ENCODE data around the gene BTBD2.
"Not testable (repeated sequence)": the region's sequence is repeated elsewhere in the genome, so short reads cannot be mapped to it uniquely, and the experiment has no call there.

Gene BTBD2

DNA sequence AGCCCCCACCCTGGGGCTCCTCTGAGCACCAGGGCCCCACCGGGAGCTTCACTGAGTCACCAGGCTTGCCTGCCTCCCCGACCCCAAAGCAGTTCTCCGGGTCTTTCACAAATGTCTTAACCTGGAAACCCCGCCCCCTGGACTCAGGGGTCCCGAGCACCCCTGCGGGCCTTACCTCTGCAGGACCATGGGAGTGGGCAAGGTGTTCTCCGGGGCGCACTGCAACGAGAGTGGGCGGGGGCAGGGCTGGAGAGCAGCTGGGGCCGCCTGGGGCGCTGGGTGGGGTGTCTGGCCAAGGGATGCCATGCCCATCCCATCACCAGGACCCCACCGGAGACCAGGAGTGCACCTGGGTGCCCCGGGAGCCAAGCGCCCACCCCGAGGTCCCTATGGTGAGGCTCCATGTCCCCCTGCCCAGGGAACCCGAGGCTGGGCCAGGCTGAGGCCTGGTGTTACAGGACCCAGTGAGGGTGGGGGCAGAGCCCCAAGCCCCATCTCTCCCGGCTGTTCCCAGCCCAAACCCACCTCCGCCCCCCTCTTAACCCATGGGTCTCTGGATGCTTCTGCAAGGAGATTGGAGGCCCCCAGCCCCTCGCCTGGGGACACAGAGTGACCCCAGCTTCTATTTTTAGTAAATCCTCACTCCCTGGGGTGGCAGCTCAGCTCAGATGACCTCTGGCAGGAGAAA is 24.6 kb upstream of the BTBD2 start:
- no peak for ATAC-seq
- DNase-seq = no peak

DNA sequence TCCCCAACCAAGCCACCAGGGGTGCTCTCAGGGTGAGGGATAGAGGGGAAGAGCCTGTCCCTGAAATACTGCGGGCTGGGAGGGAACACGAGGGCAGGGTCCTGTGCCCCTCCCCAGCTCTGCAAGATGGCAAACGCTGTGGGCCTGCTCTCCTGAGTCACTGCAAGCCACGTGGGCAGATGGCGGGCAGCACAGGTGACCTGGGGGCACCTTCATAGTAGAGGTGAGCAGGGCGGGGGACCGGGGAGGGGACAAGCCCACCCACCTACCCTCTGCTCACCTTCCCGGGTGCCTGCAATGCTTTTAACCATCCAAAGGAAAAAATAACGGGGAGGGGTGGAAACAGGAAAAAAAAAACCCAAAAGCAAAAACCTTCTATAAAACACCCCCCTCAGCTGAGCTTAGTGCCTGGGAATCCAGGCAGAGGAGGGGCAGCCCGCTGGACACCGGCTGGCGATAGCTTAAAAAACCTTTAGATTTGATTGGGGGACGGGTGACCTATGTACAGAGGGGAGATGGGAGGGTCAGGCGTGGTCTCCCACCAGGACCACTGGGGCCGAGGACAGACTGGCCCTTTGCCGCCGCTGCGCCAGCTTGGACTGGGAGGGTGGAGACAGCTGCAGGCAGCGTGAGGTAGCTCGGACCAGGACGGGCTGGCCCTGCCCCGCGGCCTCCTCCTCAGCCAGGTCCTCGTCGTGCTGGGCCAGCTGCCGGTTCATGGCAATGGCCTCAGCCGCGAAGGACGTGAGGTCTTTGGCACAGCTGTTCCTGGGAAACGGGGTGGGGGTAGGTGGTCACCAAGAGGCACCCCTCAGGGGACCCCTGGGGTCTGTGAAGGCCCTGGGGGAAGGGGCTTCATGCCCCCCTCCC is 23.8 kb upstream of the BTBD2 start:
- no peak for DNase-seq
- no peak for ATAC-seq

DNA sequence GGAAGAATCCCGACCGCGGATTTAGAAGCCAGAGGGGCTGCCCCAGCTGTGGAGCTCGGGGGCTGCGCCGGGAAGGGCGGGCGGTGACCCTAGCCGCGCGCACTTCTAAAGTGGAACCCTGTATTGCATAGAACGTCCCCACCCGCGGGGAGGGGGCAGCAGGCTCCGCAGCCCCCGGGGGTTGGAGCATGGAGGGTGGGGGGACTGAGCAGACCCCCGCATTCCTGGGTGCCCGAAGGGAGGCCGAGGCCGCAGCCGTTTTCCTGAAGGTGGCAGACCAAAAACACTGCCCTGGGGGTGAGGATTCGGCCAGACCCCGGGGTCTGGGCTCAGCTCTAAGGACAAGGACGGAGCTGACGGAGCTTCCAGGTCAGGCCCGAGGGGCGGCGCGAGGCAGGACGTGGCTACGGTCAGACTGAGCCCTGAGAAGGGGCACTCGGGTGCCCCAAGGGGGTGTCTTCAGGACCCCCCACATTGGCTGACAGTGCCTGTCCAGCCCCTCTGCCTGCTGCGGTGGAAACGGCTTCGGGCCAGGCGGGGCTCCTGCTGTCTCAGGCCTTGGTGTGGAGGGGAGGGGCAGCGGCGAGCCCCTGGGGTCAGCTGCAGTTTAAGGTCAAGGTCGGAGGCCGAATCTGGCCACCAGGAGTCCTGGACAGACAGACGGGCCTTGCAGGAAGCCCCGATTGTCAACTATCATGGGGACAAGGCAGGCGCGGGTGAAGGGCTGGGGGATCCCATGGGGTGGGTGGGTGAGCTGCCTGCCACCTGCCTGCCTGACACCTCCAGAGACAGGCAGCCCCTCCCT is 23.0 kb upstream of the BTBD2 start:
- no peak for ATAC-seq

DNA sequence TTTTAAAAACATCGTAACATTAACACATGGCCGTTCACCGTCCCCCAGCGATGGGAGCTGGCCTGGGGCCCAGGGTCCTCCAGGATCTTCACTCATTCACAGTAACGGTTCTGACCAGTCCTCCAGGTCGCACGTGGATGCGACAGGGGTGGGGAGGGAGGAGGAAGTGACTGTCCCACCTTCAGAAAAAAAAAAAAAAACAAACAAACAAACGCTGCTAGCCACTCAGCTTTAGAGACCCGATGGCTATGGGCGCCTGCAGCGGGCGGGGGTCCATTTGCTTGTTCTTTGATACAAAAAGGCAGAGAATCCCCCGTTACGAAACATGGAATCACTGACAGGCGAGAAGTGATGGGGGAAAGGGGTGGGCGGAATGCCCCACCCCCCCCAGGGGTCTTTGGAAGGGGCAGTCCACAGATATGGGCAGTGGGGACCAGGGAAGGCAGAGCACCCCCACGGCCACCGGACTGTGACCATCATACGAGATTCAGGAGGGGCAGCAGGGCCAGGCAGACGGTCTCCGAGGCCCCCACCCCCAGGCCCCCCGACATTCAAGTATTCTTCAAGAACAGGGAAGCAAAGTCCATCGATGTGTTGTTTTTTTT is 22.2 kb upstream of the BTBD2 start:
- no peak for ATAC-seq
- DNase-seq = no peak

More for the DNA sequence above, 23.0 kb upstream of the BTBD2 start:
- DNase-seq = no peak

DNA sequence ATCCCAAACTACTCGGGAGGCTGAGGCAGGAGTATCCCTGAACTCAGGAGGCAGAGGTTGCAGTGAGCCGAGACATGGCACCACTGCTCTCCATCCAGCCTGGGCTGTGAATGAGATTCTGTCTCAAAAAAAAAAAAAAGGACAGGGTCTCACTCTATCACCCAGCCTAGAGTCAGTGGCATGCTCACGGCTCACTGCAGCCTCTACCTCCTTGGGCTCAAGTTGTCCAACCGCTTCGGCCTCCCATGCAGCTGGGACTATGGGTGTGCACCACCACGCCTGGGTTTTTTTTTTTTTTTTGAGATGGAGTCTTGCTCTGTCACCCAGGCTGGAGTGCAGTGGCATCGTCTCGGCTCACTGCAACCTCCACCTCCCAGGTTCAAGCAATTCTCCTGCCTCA is 20.9 kb upstream of the BTBD2 start:
- no peak for DNase-seq
- ATAC-seq = no peak

DNA sequence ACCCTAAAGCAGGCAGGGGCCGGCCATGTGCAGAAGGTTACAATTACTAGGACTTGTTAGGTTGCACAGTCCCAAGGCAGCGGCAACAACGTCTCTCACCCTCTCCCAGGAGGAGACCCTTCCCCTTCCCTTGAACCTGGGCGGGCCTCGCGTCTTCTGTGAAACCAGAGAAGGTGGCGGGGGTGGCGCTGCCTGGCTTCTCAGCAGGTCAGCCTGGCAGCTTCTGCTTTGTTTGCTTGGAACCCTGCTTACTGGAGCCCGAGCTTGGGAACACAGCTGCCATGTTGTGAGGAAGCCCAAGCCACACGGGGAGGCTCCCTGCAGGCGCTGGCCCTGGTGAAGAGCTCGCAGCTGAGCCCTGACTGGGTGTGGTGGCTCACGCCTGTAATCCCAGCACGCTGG is 20.1 kb upstream of the BTBD2 start:
- ATAC-seq (no peak), DNase-seq (no peak)

DNA sequence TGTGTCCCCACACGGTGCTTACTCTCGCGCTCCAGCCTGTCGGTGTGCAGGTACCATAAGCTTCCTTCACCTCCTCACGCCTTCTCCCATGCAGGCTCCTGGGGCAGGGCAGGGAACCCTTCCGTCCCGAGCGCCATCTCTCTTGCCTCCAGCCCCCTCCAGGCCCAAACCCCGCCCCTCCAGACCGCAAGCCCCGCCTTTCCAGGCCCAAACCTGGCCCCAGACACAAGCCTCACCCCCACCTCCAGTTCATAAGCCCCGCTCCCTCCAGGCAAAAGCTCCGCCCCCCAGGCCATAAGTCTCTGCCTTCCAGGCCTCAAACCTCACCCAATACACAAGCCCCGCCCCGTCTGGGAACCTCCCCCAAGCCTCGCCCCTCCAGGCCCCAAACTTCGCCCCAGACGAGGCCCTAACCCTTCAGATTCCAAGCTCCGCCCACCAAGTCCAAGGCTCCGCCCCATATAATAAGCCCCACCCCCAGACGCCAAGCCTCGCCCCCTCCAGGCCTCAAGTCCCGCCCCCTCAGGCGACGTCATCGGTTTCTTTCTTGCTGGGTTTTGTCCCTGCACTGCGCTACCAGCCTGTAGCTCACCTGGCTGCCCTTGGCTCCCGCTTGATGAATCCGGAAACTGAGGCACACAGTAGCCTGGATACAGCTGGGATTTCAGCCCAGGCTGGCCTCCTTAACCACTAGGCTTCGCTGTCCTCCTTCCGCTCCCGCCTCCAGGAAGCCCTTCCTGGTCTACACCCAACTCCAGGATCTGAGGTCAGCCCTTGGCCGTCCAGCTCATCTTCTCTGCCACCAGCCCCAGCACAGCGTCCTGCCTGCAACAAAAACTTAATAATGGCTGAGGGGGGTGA is 19.4 kb upstream of the BTBD2 start:
- peak; percentile 76 for DNase-seq
- ATAC-seq = peak; percentile 45

DNA sequence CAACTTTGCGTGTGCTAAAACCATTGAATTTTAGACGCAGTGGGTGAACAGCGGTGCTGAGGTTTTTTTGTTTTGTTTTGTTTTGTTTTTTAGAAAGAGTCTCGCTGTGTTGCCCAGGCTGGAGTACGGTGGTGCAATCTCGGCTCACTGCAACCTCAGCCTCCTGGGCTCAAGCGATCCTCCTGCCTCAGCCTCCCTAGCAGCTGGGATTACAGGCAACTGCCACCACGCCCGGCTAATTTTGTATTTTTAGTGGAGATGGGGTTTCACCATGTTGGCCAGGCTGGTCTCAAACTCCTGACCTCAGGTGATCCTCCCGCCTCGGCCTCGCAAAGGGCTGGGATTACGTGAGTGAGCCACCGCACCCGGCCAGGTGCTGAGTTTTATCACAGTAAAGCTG is 18.7 kb upstream of the BTBD2 start:
- DNase-seq, ATAC-seq: not testable (repeated sequence)

DNA sequence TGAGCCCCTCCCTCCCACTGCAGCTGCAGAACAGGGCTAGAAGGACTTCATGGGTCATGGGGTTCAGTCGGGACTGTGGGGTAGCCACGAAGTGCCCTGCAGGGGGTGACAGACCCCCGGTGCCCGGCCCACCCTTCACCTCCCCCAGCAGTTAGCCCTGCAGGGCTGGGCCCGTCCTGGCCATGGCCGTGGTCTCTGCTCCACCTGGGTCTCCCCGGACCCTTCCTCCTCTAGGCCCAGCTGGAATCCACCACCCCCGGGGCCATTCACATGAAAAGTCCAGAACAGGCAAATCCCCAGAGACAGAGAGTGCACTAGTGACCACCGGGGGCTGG is 18.3 kb upstream of the BTBD2 start:
- ATAC-seq (no peak), DNase-seq (no peak)

DNA sequence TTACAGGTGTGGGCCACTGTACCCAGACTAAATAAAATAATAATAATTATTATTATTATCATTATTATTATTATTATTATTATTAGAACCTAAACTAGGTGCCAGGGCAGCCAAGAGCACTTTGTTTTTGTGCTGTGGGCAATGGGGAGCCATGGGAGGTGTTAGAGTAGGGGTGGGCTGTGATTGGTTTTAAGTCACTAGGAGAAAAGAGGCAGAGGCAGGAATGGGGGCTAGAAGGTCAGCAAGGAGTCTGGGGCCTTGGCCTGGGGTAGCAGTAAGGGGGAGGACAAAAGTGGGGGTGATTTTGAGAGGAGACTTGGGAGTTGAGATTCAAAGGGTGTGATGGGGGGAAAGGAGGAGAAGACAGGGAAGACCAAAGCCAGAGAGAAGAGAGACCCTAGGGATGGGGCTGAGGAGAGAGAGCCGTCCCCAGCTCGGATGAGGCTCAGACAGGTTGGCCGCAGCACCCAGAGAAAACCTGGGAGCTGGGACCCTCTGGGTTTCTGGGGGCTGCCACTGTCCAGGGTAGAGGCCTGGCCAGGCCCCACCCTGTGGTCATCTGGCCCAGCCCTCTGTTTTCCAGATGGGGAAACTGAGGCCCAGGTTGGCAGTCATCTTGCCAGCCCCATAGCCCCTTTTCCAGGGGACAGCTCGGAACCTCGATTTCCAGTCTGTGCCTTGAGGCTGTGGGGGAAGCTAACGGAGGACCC is 17.8 kb upstream of the BTBD2 start:
- DNase-seq (no peak), ATAC-seq (no peak)

DNA sequence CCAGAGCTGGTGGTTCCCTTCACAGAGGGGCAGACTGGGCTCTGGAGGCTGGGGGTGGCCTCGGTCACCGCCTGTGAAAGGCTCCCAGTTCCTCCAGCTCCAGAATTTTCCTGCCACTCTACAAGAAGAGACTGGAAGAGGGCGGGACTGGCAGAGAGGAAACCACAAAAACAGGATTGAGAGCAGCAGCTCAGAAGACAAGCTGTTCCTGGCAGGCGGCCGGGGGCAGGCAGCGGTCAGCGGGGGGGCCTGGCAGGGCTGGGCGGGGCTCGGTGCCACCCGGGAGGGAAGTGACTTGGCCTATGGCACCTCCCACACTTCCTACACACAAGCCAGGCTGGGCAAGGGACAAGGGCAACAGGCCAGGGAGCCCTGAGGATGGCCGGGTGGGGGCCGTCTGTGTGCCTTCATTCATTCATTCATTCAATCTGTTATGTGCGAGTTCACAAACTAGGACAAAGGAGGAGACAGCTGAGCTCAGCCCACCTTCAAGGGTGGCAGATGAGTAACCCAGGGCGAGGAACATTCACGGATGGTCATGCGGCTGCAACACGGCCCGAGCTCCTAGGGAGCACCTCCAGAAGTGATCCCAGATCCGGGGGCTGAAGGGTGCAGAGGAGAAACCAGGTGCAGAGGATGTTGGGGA is 16.9 kb upstream of the BTBD2 start:
- DNase-seq (peak; percentile 61), ATAC-seq (peak; percentile 47)

DNA sequence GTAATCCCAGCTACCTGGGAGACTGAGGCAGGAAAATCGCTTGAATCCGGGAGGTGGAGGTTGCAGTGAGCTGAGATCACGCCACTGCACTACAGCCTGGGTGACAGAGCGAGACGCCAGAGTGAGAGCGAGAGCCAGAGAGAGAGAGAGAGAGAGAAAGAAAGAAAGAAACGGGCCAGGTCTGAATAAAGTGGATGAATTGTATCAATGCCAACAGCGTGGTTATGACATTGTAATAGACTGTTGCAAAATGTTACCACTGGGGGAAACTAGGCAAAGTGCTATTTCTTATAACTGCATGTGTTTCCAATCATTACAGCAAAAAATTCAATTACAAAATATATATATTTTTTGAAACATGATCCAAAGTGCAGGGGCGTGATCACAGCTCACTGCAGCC is 11.8 kb upstream of the BTBD2 start:
- ATAC-seq (no peak), DNase-seq (no peak)

DNA sequence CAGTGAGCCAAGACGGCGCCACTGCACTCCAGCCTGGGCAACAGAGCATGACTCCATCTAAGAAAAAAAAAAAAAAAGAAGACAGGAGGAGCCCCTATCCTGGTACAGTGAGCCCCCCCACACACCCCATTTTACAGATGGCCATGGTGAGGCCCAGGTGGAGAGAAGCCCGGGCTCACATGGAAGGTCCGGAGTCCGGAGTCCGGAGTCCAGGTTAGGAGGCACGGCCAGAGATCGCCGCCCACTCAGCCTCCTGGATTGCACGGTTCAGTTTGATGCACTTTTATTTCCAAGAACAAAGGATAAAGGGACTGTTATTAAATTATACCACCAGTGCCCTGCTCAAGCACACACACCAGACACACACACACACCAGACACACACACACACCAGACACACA is 11.3 kb upstream of the BTBD2 start:
- DNase-seq (no peak), ATAC-seq (no peak)

DNA sequence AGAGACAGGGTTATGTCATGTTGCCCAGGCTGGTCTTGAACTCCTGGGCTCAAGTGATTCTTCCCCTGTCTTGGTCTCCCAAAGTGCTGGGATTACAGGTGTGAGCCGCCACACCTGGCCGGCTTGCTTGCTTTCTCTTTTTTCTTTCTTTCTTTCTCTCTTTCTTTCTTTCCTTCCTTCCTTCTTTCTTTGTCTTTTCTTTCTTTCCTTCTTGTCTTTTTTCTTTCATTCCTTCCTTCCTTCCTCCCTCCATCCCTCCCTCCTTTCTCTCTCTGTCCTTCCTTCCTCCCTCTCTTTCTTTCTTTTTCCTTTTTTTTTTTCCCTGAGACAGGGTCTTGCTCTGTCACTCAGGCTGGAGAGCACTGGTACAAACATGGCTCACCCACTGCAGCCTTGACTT is 6.8 kb upstream of the BTBD2 start:
- DNase-seq (no peak), ATAC-seq (no peak)

DNA sequence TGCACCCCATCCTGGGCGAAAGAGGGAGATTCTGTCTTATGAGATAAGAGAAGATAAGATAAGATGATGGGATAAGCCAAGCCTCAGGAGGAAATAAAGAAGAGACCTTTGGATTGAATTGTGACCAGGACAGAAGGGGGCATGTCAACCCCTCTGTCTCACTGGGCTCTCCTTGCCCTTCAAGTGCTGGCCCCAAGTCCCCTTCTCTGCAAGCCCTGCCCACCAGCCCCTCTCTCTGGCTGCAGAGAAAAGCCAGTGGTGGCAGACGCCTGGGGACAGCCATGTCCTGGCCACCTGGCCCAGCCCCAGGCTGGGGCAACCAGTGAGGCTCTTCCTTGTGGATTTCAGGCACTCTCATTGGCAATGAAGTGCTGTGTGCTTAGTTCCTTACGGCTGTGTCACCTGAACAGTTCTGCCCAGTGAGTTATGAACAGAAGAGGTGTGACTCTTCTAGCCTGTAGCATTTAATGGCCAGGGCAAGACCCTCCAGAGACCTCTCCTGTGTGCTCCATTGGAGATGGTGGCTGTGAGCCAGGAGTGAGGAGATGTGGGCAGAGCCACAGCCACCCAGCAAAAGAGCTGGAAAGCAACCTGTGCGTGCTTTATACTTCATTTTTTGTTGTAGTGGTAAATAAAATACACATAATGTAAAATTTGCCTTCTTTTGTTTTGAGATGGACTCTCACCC is 6.1 kb upstream of the BTBD2 start:
- no peak for ATAC-seq

DNA sequence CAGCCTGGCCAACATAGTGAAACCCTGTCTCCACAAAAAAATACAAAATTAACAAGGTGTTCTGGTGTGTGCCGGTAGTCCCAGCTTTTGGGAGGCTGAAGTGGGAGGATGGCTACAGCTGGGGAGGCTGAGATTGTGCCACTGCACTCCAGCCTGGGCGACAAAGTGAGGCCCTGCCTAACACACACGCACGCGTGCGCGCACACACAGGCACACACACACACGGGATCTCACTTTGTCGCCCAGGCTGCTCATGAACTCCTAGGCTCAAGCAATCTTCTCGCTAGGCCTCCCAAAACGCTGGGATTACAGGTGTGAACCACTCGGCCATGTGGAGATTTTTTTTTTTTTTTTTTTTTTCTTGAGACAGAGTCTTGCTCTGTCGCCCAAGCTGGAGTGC is 3.2 kb upstream of the BTBD2 start:
- no peak for ATAC-seq
- no peak for DNase-seq

More for the DNA sequence above, 6.1 kb upstream of the BTBD2 start:
- no peak for DNase-seq

DNA sequence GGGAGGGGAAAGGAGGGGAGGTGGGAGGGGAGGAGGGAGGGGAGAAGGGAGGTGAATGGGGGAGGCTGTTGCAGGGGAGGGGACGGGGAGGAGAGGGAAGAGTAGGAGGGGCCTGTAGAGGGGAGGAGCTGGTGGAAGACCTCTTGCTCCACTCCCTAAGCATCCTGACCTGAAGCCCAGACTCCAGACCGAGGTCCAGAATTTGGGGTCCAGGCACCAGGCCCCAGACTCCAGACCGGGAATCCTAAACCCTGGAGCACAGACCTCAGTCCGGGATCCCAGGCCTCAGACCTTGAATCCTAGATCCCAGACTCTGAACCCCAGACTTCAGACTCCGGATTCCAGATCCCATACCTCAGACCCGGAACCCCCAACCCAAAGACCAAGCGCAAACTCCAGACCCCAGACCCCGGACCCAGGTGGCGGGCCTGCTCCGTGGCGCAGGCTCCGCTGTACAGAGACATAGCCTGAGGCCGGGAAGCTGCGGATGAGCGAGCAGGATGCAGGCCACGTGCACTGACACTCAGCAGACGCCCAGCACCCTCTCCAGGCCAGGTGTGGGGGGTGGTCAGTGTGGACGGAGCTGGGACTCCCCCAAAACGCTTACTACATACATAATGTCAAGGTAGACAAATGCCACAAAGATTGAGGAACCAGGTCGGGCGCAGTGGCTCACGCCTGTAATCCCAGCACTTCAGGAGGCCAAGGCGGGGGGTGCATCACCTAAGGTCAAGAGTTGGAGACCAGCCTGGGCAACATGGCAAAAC is 710 bp upstream of the BTBD2 start:
- ATAC-seq (peak; percentile 56), DNase-seq (peak; percentile 69)

DNA sequence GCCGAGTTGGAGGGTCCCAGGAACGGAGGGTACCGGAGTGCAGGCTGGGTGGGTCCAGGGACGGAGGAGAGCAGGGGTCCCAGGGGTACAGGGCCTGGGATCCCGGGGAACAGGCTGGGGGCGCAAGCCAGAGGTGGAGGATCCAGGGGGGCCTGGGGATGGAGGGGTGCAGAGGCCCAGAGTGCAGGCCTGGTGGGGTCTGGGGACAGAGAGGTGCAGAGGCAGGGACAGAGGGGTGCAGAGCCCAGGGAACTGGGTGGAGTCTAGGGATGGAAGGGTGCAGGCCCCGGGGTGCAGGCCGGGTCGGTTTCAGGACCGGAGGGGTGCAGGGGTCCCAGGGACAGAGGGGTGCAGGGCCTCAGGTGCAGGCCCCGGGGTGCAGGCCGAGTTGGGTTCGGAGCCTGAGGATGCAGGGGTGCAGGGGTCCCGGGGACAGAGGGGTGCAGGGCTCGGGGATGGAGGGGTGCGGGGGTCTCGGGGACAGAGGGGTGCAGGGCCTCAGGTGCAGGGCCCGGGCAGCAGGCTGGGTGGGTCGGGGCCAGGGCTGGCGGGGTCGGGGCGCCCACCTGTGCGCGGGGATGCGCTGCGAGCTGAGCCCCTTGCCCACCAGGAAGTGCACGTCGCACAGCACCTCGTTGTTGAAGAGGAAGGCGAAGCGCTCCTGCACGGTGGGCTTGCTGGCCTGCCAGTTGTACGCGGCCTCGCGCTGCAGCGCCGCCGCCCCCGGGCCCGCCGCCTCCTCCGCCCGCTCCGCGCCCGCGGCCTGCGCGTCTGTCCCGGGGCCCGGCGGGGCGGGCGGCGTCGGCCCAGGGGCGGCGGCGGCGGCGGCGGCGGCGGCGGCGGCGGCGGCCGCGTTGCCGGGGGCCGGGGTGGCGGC is 545 bp downstream of the BTBD2 start:
- peak; percentile 19 for ATAC-seq
- peak; percentile 38 for DNase-seq
